Fibroblast of gingiva (primary cell): ENCODE data around the gene GRK6.
A peak's percentile ranks its signal among the peaks of the same experiment; 100 is the strongest.
"Not testable (repeated sequence)": the region's sequence is repeated elsewhere in the genome, so short reads cannot be mapped to it uniquely, and the experiment has no call there.

ENCODE experiments used
- DNase-seq: peaks from one replicate; pipeline ENCODE4 v3.0.0-alpha.2; 2011; ENCODE audit warnings: low read depth

Gene GRK6

DNA sequence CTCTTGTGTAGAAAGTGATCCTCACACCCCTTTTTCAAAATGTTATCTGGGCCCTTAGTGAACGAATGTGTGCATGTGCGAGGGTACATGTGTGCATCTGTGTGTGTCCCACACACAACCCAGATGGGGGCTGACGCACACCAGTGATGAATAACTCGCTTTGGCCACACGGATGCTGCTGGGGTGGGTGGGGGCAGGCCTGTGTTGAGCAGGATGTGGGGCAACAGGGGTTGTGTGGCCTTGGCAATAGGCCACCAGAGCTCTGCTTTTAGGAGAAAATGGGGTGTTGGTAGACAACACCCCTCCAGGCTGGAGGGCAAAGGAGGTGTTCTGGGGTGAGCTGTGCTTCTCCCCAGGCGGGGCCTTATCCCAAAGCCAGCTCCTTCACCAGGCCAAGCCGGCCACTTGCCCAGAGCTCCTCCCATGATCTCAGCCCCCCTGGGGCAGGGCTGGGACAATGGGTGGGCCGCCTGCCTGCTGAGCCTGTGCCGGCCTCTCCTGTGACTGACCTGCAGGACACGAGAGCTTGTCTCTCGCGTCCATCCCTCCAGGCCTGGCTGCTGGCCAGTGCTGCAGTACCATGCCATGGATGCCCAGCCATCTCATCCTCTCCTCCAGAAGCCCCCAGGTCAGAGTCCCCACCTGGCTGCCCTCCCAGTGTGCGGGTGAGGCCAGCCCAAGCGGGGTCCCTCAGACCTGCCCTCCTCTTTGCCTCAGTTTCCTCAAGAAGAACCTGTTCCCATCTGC is 45.3 kb downstream of the GRK6 start:
- DNase-seq = peak; percentile 42

DNA sequence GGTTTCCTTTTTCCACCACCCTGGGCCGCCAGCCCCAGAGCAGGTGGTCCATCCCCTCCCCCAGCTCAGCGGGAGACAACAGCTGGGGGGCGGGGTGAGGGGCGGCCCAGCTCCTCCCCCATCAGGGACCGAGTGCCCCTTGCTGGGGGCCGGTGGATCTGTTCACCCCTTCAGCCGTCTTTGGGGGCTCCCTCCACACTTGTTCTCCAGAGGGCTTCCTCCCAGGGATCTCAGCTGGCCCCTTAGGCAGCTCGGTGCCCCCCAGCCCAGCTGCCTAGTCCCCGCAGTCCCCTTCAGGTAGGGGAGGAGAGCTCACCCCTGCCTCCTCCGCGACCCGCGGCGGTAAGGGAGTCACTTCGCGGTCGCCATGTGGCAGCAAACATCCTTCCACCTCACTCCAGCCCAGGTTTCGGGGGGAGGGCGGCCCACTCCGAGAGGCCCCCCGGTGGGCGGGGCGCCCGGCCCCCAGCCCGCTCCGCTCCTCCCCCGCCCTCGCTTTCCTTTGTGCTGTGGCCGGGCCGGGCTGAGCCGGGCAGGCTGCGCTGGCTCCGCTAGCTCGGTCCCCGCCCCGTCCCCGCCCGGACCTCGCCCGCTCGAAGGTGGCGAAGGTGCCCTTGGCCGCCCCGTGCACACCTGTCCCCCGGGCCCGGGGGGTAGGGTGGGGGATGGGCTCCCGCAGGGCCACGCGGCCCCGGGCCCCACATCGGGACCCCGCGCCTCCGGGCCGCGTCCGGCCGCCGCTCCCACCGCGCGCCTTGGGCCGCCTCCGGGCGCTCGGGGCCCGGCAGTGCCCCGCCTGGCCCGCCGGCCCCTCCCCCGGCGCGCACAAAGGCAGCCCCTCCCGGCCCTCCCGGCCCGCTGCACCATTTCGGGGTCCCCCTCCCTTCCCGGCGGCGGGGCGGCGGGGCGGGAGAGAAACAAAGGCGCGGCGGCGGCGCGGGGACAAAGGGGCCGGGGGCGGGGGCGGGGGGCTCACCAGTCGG is 46.3 kb downstream of the GRK6 start:
- DNase-seq = no peak

DNA sequence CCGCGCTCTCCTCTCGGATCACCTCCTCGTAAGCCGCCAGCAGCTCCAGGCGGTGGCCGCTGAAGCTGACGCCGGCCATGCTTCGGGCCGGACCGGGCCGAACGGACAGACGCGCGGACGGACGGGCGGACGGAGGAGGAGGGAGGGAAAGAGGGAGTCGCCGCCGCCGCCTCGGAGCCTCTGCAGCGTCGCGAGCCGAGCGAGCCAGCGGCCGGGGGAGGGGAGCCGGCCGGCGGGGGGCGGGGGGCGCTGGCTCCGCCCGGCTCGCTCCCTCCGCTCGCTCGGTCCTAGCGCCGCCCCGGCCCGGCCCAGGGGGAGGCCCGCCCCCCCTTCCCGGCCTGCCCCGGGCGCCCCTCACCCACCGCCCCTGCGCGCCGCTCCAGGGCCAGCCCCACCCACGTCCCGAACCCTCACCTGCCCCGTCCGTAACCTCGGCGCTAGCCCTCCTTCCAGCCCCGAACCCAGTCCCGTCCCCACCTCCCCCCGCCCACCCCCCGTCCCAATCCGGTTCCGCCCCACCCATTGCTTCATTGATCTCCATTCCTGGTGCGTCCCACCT is 47.0 kb downstream of the GRK6 start, which contains the start of gene DBN1:
DBN1 (minus strand) TSS at position 192 of the 559 bp plus-strand sequence; CDS start at position 79, 113 bp downstream.
- peak; percentile 53 for DNase-seq

DNA sequence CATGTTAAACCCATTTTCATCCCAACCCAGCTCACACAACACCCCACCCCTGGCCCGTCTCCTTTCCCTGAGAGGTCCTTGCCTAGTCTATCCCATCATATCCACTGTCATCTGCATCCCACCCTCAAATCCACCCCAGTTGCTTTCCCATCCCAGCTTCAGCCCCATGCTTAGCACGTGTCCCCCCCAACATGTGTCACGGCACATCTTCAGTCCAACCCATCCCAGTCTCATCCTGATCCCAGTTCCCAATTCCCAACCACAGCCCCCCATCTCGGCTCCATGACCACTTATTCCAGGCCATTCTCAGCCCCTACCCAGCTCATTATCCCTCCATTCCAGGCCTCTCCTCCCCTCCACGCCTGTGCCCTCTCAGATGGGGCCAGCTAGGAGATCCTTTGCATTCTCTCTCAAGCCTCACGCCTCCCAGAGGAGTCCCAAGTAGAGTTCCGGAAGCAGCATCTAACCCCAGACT is 47.6 kb downstream of the GRK6 start:
- DNase-seq = no peak

DNA sequence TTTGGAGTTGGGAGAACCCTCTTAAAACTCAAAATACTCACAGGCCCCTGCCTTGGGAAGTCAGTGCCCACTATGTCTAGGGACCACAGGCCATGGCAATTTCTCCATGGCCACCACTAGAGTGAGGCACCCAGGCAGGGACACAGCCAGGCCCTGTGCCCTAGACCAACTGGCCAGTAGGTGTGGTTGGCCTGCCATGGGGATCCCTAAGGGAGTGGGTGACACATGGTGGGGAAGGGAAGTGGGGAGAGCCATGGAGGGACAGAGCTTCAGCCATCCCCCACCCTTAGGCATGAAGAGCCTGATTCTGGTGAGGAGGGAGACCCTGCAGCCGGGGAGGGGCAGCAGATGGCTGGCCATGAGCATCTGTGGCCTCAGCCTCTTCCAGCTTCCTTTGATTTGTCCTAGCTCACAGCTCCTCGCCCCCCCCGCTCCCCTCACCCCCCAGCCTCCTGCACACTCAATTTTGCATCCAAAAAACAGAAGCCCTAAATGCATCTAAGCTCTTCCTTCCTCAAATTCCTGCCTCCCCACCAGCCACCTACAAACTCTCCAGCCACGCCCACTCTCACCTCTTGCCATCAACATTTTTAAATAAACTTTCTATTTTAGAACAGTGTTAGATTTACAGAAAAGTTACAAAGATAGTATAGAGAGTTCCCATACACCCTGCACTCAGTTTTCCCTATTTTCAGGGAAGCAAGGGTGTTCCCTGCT is 48.5 kb downstream of the GRK6 start:
- no peak for DNase-seq

DNA sequence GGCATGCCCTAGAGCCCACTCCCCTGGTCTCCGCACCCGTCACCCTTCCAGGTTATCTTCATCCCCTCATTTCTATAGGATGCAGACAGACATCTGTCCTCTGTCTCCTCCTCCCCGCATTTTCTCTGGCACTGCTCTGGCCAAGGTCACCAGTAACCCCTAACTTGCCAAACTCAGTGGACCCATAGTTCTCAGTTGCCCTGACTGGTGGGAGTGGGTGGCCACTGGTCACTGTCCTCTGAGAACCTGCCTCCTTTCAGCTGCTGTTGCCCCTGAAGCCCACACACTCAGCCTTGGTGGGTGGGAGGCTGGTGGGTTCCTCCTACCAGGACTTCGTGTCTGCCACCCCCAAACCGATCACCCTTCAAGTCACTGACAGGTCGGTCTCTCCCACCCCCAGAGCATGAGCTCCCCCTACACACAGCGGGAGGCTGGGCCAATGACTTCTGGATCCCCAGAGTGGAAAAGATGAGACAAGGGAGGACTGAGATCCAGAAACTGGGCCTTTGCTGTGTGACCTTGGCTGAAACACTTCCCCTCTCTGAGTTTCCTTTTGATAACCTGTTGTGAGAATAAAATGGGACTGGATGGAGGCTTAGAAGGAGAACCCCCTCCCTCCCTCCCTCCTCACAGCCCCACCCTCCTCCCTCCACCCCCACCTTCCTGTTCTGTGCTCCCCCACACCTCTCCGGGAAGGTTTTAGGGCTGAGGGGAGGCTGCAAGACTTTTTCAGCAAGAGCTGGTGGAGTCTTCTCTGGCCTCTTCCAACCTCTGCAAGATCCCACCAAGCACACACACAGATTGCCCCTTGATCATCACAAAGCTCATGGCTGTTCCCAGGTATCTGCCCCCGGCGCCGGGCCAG is 49.3 kb downstream of the GRK6 start:
- DNase-seq = no peak

DNA sequence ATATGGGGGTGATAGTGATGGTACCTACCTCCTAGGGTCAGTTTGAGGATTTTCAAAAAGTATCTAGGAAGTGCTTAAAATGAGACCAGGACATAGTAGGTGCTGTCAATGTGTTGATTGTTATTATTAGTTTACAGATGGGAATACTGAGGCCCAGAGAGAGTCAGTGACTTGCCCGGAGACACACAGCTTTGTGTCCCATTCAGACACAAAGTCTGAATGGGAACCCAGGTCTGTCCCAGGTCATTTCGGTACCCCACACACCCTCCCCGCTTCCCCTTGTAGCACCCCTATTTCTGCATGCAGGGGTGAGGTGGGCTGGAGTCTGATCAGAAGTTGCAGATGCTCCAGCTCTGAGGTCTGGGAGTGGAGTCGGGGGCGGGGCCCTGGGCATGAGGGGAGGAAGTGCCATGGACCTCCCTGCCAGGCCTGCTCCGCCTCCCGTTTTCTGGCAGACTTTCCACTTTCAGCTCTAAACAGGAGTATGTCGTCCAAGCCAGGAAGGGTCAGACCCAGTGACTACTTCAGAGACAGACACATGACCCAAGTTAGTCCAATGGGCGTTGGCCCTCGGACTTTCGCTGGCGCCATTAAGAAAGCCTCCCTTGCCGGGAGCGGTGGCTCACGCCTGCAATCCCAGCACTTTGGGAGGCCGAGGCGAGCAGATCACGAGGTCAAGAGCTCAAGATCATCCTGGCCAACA is 50.2 kb downstream of the GRK6 start:
- DNase-seq = peak; percentile 58

DNA sequence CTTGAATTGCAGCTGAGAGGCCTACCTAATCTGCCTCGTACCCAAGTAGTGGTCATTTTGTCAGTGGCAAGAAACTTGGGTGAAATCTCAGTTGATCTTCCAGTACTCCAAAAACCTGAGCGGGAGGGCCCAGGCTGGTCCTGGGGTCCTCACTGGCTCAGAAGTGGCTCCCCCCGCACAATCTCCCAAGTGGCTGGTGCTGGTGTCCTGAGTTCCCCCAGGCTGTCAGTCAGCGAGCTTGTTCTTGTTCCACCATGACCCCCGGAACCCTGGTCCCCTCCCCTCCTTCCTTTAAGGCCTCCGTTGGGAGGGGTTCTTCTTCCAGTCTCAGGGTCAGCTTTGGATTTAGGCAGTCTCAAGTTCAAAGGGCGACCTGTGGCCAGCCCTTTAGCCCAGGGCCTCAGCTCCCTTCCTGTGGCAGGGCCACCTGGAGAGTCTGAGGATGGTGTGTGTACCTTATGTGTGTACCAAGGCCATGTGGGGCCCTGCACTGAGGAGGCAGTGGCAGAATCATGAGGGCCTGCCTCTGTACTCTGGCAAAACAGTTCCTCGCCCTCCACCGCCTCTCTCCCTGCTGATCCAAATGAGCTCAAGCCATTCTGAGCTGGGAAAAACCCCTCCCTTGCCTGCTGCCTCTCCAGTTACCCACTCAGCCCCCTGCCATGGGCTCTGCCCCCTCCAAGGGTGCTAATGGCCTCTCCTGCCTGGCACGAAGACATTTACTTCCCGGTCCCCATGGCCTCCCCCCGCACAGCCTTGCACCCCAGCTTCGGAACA is 51.4 kb downstream of the GRK6 start:
- DNase-seq = no peak

DNA sequence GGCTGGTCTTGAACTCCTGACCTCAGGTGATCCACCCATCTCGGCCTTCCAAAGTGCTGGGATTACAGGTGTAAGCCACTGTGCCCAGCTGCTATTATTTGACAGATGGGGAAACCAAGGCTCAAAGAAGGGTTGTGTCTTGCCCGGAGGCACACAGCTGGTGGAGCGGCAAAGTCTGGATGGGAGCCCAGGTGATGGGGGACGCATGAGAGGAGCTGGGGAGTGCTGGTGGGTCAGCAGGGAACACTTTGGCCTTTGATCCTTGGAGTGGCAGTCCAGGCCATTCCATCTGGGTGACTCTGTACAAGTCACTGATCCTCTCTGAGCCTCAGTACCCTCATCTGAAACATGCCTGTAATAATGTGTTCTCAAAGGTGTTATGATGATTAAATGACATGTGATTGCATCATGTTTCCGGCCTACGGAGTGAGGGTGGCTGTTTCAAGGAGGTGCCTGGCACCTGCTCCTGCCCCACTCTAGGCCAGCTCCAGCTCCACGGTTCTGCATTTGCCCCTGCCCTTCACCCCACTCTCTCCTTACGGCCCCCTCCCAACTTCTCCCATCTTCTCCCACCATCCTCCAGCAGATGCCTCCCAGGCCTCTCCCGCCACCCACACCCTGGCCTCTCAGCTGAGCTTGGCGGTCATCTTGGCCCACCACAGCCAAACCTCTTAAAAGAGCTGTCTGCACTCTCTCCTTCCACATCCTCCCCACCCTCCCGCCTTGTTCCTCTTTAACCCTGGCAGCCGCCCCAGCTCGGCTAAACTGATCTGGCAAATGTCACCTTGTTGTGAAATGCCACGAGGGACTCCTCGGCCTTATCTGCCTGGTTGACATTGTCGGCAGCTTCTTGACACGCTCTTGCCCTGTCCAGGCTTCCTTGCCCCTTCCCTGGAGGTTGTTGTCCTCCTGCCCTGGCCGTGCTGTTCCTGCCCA is 52.5 kb downstream of the GRK6 start:
- peak; percentile 45 for DNase-seq

DNA sequence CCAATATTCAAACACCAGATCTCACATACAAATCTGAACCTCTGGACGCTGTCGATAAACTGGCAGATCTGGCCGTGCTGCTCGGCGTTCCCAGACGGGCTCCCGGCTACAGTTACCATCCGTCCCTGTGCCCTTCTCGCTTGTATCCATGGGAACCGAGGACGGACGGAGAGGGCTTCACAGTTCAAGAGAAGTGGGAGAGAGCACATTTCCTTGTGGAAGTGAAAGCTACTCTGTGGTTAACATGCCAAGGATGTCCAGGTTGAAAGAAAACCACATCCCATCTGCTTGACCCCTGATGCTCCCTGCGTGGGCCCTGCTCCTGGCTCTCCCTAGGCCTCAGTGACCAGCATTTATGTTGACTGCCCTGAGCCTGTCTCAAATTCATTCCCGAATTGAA is 53.3 kb downstream of the GRK6 start:
- peak; percentile 37 for DNase-seq

DNA sequence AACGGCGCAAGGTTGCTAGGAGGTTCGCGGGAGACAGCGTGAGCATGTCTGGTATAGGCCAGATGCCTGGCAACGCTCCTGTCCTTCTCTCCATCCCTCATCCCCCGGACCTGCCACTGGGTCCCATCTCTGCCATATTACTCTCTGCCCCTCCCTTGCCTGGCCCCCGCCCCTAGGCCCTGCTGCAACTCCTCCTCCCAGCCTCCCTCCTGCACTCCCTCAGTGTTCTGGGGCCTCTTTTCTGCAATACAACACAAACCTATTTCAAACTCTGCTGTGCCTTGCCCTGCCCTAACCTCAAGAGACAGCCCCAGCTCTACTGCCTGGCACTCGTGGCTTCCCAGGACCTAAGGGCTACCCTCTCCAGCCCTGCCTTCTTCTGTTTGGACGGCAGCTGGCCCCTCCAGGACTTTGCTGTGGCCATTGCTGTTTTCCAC is 55.9 kb downstream of the GRK6 start:
- no peak for DNase-seq

DNA sequence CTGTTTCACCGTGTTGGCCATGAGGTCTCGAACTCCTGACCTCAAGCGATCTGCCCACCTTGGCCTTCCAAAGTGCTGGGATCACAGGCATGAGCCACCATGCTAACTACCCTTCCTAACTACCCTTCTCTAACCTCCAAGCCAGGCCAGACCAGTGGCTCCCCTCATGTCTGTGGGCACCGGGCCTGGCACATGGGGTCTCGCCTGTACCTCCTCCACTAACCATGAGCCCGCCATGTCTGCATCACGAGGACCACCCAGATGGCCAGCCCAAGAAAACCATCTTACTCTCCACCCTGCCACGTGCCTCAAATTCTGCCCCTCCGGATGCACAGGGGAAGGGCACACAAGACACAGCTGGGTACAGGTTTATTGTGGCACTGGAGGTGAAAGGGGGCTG is 56.6 kb downstream of the GRK6 start:
- no peak for DNase-seq

DNA sequence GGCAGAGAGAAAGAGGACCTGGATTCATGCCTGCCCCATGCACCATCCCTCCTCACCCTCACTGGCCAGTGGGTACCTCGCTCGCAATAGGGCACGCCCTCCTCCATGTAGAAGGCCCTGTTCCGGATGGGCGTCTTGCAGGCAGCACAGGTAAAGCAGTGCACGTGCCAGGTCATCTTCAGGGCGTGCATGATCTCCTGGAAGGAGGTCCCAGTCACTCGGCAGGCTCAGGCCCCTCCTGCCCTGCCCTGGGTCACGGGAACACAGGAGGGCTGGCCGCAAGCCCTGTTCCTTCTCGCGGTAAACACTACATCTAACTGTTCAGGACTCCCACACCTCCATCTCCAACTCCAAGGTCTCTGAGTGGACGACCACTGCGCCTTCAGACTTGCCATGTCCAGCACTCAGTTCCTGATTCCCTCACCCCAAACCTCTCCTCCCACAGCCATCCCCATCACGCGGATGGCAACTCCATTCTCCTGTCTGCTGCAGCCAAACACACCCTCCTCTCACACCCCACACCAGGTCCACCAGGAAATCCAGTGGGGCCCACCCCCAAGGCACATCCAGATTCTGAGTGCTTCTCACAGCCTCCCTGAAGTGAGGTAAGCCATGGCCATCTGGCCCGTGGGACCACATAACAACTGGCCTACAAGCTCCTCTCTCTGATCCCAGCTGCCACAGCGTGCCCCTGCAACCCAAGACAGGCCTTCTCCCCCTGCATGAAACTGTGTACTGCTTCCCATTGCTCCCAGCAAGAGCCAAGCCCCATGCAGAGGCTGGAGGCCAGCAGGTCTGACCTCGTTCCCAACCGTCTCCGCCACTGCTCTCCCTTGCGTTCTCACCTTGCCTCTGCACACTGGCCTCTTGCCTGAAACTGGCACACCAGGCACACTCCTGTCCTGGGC is 57.8 kb downstream of the GRK6 start:
- DNase-seq = no peak

DNA sequence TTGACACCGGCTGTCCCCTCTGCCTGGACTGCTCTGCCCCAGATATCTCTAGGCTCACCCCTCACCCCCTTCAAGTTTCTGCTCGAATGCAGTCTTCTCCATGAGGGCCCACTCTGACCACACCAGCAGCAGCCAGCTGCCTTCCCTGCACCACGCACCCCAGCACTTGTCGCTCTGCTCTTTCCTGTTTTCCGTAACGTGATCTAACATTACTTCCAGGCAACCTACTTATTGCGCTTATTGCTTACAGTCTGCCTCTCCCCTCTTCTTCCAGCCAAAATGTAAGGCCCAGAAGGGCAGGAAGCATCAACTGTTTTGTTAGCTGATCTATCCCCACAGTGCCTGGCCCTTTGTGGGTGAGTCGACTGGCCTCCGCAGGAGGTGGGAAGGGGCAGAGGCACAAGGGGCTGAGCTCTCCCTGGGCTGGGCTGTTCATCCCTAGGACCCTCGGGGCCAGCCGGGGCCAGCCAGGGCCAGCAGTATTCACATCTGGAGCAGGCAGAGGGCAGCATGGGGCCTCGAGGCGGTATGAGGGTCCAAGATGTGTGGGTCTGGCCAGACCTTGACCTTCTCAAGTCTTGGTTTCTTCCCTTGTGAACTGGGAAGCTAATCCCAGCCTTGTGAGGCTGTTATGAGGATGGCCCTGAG is 58.5 kb downstream of the GRK6 start:
- DNase-seq = no peak

DNA sequence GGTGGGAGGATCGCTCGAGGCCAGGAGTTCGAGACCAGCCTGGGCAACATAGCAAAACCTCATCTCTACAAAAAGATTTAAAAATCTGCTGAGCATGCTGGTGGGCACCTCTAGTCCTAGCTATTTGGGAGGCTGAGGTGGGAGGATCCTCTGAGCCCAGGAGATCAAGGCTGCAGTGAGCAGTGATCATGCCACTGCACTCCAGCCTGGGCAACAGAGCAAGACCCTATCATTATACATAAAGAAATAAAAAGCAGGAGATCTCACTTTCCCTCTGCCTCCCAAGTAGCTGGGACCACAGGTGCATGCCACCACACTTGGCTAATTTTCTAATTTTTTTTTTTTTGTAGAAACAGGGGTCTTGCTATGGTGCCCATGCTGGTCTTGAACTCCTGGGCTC is 59.3 kb downstream of the GRK6 start:
- not testable (repeated sequence) for DNase-seq

DNA sequence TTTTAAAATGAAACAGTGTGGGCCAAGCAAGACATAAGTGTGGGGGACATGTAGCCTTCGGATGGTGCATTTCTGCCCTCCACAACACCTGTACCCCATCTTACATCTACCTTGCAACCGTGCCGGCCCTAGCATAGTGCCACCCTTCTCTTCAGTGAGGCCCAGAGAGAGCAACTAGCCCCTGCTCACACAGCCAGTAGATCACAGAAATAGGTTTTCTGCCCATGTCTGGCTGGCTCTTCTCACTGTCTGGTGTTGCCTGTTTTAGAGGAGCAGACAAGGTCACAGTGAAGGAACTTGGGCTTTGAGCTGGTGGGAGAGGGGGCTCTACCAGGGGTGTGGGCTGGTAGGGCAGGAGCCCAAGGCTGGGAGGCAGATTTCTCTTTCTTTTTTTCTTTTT is 59.8 kb downstream of the GRK6 start:
- no peak for DNase-seq

DNA sequence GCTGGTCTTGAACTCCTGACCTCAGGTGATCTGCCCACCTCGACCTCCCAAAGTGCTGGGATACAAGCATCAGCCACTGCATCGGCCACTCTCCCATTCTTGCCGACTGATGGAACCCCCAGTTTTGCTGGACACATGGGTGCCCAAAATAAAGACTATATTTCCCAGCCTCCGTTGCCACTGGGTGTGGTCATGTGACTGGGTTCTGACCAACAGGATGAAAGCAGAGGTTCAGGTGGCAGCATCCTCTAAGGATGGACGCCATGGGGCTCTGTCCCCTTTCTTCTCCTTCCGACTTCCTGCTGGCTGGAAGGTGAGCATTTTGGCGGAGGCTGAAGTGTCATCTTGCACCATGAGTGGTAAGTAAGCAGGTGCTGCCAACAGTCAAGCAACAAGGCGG is 60.7 kb downstream of the GRK6 start:
- no peak for DNase-seq
